Measurements from ENCODE around the gene INAVA.
"Not testable (repeated sequence)": the region's sequence is repeated elsewhere in the genome, so short reads cannot be mapped to it uniquely, and the experiment has no call there.

INAVA gene

GRCh38 chr1:200929530-200930278 lies 35.0 kb downstream of the INAVA start:
- in situ Hi-C loops (cut with MboI; ENCODE audit: low sequenced_read_pairs), result no loop called here
- Histone ChIP-seq H3K27me3 (ENCODE audit: low read depth) (no peaks in the 10 kb centered on the region), H3K36me3 (replicated peaks) (no peaks in the 10 kb centered on the region), H3K9me3 (no peaks in the 10 kb centered on the region), H3K4me3 (no peak overlapping the region), H3K4me1 (no peaks in the 10 kb centered on the region)
- DNase-seq (ENCODE audit: low spot score in 2 of 2), result no peak

- H3K36me3 ChIP-seq (replicated peaks); H3K4me1 ChIP-seq; H3K4me3 ChIP-seq; DNase-seq (ENCODE audit: low spot score in 2 of 2); H3K9me3 ChIP-seq; H3K27me3 ChIP-seq (ENCODE audit: low read depth); in situ Hi-C loops (cut with MboI; ENCODE audit: low sequenced_read_pairs): not testable (repeated sequence)
These were observed 35.6 kb downstream of the INAVA start for GRCh38 chr1:200930285-200930684.

- in situ Hi-C loops (cut with MboI; ENCODE audit: low sequenced_read_pairs), result no loop called here
- H3K4me1 ChIP-seq, result no peaks in the 10 kb centered on the region
- DNase-seq (ENCODE audit: low spot score in 2 of 2), result no peak
- H3K9me3 ChIP-seq, result no peaks in the 10 kb centered on the region
- H3K27me3 ChIP-seq (ENCODE audit: low read depth), result no peaks in the 10 kb centered on the region
- H3K4me3 ChIP-seq, result no peak overlapping the region
- H3K36me3 ChIP-seq (replicated peaks), result no peaks in the 10 kb centered on the region
These were observed 37.1 kb downstream of the INAVA start for GRCh38 chr1:200931776-200932175.

- in situ Hi-C loops (cut with MboI; ENCODE audit: low sequenced_read_pairs), result no loop called here
- DNase-seq (ENCODE audit: low spot score in 2 of 2), result no peak
- H3K4me3 ChIP-seq, result no peak overlapping the region
- H3K36me3 ChIP-seq (replicated peaks), result no peaks in the 10 kb centered on the region
- H3K27me3 ChIP-seq (ENCODE audit: low read depth), result no peaks in the 10 kb centered on the region
- H3K4me1 ChIP-seq, result no peaks in the 10 kb centered on the region
- no peaks in the 10 kb centered on the region for H3K9me3 ChIP-seq
These were observed 40.1 kb downstream of the INAVA start for GRCh38 chr1:200934676-200935245.

- in situ Hi-C loops (cut with MboI; ENCODE audit: low sequenced_read_pairs); H3K9me3 ChIP-seq; H3K27me3 ChIP-seq (ENCODE audit: low read depth): not testable (repeated sequence)
These were observed 40.7 kb downstream of the INAVA start for GRCh38 chr1:200935286-200935962.

GRCh38 chr1:200938955-200939354 lies 44.3 kb downstream of the INAVA start:
- H3K36me3 ChIP-seq (replicated peaks), result no peaks in the 10 kb centered on the region
- no peak for DNase-seq (ENCODE audit: low spot score in 2 of 2)
- H3K4me1 ChIP-seq, result no peaks in the 10 kb centered on the region
- no peaks in the 10 kb centered on the region; the same call in 1 of the 2 replicates for H3K9me3 ChIP-seq
- H3K27me3 ChIP-seq (ENCODE audit: low read depth), result no peaks in the 10 kb centered on the region
- in situ Hi-C loops (cut with MboI; ENCODE audit: low sequenced_read_pairs), result no loop called here
- no peak overlapping the region for H3K4me3 ChIP-seq

More at GRCh38 chr1:200935286-200935962, 40.7 kb downstream of the INAVA start:
- not testable (repeated sequence) for H3K4me3 ChIP-seq; H3K4me1 ChIP-seq; H3K36me3 ChIP-seq (replicated peaks); DNase-seq (ENCODE audit: low spot score in 2 of 2)

- no peaks in the 10 kb centered on the region for H3K27me3 ChIP-seq (ENCODE audit: low read depth)
- H3K36me3 ChIP-seq (replicated peaks), result no peaks in the 10 kb centered on the region
- H3K4me3 ChIP-seq, result no peak overlapping the region
- no peaks in the 10 kb centered on the region for H3K4me1 ChIP-seq
- in situ Hi-C loops (cut with MboI; ENCODE audit: low sequenced_read_pairs), result no loop called here
- no peak for DNase-seq (ENCODE audit: low spot score in 2 of 2)
- H3K9me3 ChIP-seq, result peaks cover 5% of the 10 kb centered on the region
These were observed 50.4 kb downstream of the INAVA start for GRCh38 chr1:200945111-200945510.

- in situ Hi-C loops (cut with MboI; ENCODE audit: low sequenced_read_pairs), result no loop called here
- Histone ChIP-seq H3K4me3 (no peak overlapping the region), H3K27me3 (ENCODE audit: low read depth) (no peaks in the 10 kb centered on the region), H3K9me3 (peaks cover 5% of the 10 kb centered on the region), H3K4me1 (no peaks in the 10 kb centered on the region), H3K36me3 (replicated peaks) (no peaks in the 10 kb centered on the region)
- DNase-seq (ENCODE audit: low spot score in 2 of 2), result no peak
These were observed 52.4 kb downstream of the INAVA start for GRCh38 chr1:200947059-200947566.

GRCh38 chr1:200949626-200950025 lies 54.9 kb downstream of the INAVA start:
- no peak overlapping the region for H3K4me3 ChIP-seq
- H3K9me3 ChIP-seq, result peaks cover 5% of the 10 kb centered on the region
- H3K27me3 ChIP-seq (ENCODE audit: low read depth), result no peaks in the 10 kb centered on the region
- in situ Hi-C loops (cut with MboI; ENCODE audit: low sequenced_read_pairs), result no loop called here
- no peaks in the 10 kb centered on the region for H3K36me3 ChIP-seq (replicated peaks)
- no peak for DNase-seq (ENCODE audit: low spot score in 2 of 2)
- H3K4me1 ChIP-seq, result no peaks in the 10 kb centered on the region

GRCh38 chr1:200951016-200951415 lies 56.3 kb downstream of the INAVA start:
- Histone ChIP-seq H3K36me3 (replicated peaks) (no peaks in the 10 kb centered on the region), H3K9me3 (peaks cover 5% of the 10 kb centered on the region), H3K27me3 (ENCODE audit: low read depth) (no peaks in the 10 kb centered on the region), H3K4me1 (no peaks in the 10 kb centered on the region), H3K4me3 (no peak overlapping the region)
- in situ Hi-C loops (cut with MboI; ENCODE audit: low sequenced_read_pairs), result no loop called here
- no peak for DNase-seq (ENCODE audit: low spot score in 2 of 2)

GRCh38 chr1:200954434-200954833 lies 59.7 kb downstream of the INAVA start:
- Histone ChIP-seq H3K27me3 (ENCODE audit: low read depth) (no peaks in the 10 kb centered on the region), H3K4me3 (no peak overlapping the region), H3K9me3 (no peaks in the 10 kb centered on the region), H3K36me3 (replicated peaks) (no peaks in the 10 kb centered on the region), H3K4me1 (no peaks in the 10 kb centered on the region)
- in situ Hi-C loops (cut with MboI; ENCODE audit: low sequenced_read_pairs), result no loop called here
- DNase-seq (ENCODE audit: low spot score in 2 of 2), result no peak

- Histone ChIP-seq H3K9me3 (no peaks in the 10 kb centered on the region), H3K27me3 (ENCODE audit: low read depth) (no peaks in the 10 kb centered on the region), H3K36me3 (replicated peaks) (no peaks in the 10 kb centered on the region), H3K4me1 (no peaks in the 10 kb centered on the region), H3K4me3 (no peak overlapping the region)
- in situ Hi-C loops (cut with MboI; ENCODE audit: low sequenced_read_pairs), result no loop called here
- DNase-seq (ENCODE audit: low spot score in 2 of 2), result no peak
These were observed 63.9 kb downstream of the INAVA start for GRCh38 chr1:200958597-200958996.

GRCh38 chr1:200959411-200959921 lies 64.8 kb downstream of the INAVA start:
- in situ Hi-C loops (cut with MboI; ENCODE audit: low sequenced_read_pairs), result no loop called here
- no peak overlapping the region for H3K4me3 ChIP-seq

More at GRCh38 chr1:200959411-200959921, 64.8 kb downstream of the INAVA start:
- DNase-seq (ENCODE audit: low spot score in 2 of 2), result no peak
- Histone ChIP-seq H3K9me3 (no peaks in the 10 kb centered on the region), H3K27me3 (ENCODE audit: low read depth) (no peaks in the 10 kb centered on the region), H3K4me1 (no peaks in the 10 kb centered on the region), H3K36me3 (replicated peaks) (no peaks in the 10 kb centered on the region)
